Rectal smooth muscle tissue (tissue), 1 donor: ENCODE results near the gene CYP26B1.

Experiments
- H3K27ac ChIP-seq: one replicate; pipeline ENCODE4 v1.7.0; 2013; ENCODE audit warnings: low read depth, low read length, inconsistent platforms
- H3K27me3 ChIP-seq: one replicate; pipeline ENCODE4 v1.7.0; 2013; ENCODE audit warnings: low read length; ENCODE audit not compliant: control insufficient read depth, insufficient read depth
- H3K36me3 ChIP-seq: one replicate; pipeline ENCODE4 v1.7.0; 2013; ENCODE audit warnings: low read length; ENCODE audit not compliant: control insufficient read depth, insufficient read depth
- H3K4me1 ChIP-seq: one replicate; pipeline ENCODE4 v1.7.0; 2013; ENCODE audit warnings: low read length; ENCODE audit not compliant: control insufficient read depth, insufficient read depth
- H3K4me3 ChIP-seq: one replicate; pipeline ENCODE4 v1.7.0; 2013; ENCODE audit warnings: low read length
- H3K9ac ChIP-seq: one replicate; pipeline ENCODE4 v1.7.0; 2013; ENCODE audit warnings: low read length

CYP26B1 gene

GRCh38 chr2:72144274-72144631, 3.4 kb downstream of the CYP26B1 start:
- Histone ChIP-seq H3K4me3 (peak overlapping the region; percentile 52), H3K4me1 (peaks cover 8% of the 10 kb centered on the region), H3K9ac (no peak overlapping the region)

GRCh38 chr2:72143441-72144273, 4.0 kb downstream of the CYP26B1 start:
- peaks cover 28% of the 10 kb centered on the region for H3K27me3 ChIP-seq
- peaks cover 6% of the 10 kb centered on the region for H3K4me1 ChIP-seq
- H3K9ac ChIP-seq, result no peak overlapping the region
- peak overlapping the region; percentile 37 for H3K4me3 ChIP-seq
- H3K36me3 ChIP-seq, result no peaks in the 10 kb centered on the region
- H3K27ac ChIP-seq, result no peak overlapping the region

More at GRCh38 chr2:72144274-72144631, 3.4 kb downstream of the CYP26B1 start:
- peaks cover 31% of the 10 kb centered on the region for H3K27me3 ChIP-seq
- no peak overlapping the region for H3K27ac ChIP-seq
- H3K36me3 ChIP-seq, result no peaks in the 10 kb centered on the region

- Histone ChIP-seq H3K4me1 (peaks cover 6% of the 10 kb centered on the region), H3K9ac (no peak overlapping the region), H3K27me3 (peaks cover 25% of the 10 kb centered on the region), H3K4me3 (peak overlapping the region; percentile 55), H3K27ac (no peak overlapping the region), H3K36me3 (no peaks in the 10 kb centered on the region)
Observed at GRCh38 chr2:72142570-72143440, 4.9 kb downstream of the CYP26B1 start.

- Histone ChIP-seq H3K4me3 (no peak overlapping the region), H3K36me3 (no peaks in the 10 kb centered on the region), H3K9ac (no peak overlapping the region), H3K27ac (no peak overlapping the region), H3K27me3 (peaks cover 18% of the 10 kb centered on the region), H3K4me1 (peaks cover 6% of the 10 kb centered on the region)
Observed at GRCh38 chr2:72141881-72142451, 5.7 kb downstream of the CYP26B1 start.

- no peak overlapping the region for H3K4me3 ChIP-seq
- no peak overlapping the region for H3K9ac ChIP-seq
- H3K27me3 ChIP-seq, result peaks cover 11% of the 10 kb centered on the region
- H3K36me3 ChIP-seq, result no peaks in the 10 kb centered on the region
- peaks cover 6% of the 10 kb centered on the region for H3K4me1 ChIP-seq
- H3K27ac ChIP-seq, result no peak overlapping the region
Observed at GRCh38 chr2:72141032-72141645, 6.5 kb downstream of the CYP26B1 start.

GRCh38 chr2:72140621-72140960, 7.1 kb downstream of the CYP26B1 start:
- Histone ChIP-seq H3K27me3 (peaks cover 6% of the 10 kb centered on the region), H3K4me1 (peaks cover 3% of the 10 kb centered on the region), H3K4me3 (no peak overlapping the region), H3K36me3 (no peaks in the 10 kb centered on the region), H3K9ac (no peak overlapping the region), H3K27ac (no peak overlapping the region)

GRCh38 chr2:72139874-72140620, 7.6 kb downstream of the CYP26B1 start:
- H3K36me3 ChIP-seq, result no peaks in the 10 kb centered on the region
- H3K4me1 ChIP-seq, result peaks cover 3% of the 10 kb centered on the region
- H3K27ac ChIP-seq, result no peak overlapping the region
- H3K27me3 ChIP-seq, result peaks cover 3% of the 10 kb centered on the region
- no peak overlapping the region for H3K4me3 ChIP-seq
- no peak overlapping the region for H3K9ac ChIP-seq

- Histone ChIP-seq H3K4me1 (peaks cover 3% of the 10 kb centered on the region), H3K9ac (no peak overlapping the region), H3K4me3 (no peak overlapping the region), H3K36me3 (no peaks in the 10 kb centered on the region), H3K27me3 (peaks cover 3% of the 10 kb centered on the region), H3K27ac (no peak overlapping the region)
Observed at GRCh38 chr2:72139471-72139873, 8.2 kb downstream of the CYP26B1 start.

- peaks cover 3% of the 10 kb centered on the region for H3K27me3 ChIP-seq
- no peak overlapping the region for H3K27ac ChIP-seq
- no peaks in the 10 kb centered on the region for H3K36me3 ChIP-seq
- H3K4me3 ChIP-seq, result no peak overlapping the region
- no peak overlapping the region for H3K9ac ChIP-seq
- H3K4me1 ChIP-seq, result peaks cover 3% of the 10 kb centered on the region
Observed at GRCh38 chr2:72138921-72139381, 8.7 kb downstream of the CYP26B1 start.

- Histone ChIP-seq H3K9ac (no peak overlapping the region), H3K27me3 (peaks cover 3% of the 10 kb centered on the region), H3K4me1 (peaks cover 3% of the 10 kb centered on the region), H3K4me3 (no peak overlapping the region), H3K36me3 (no peaks in the 10 kb centered on the region), H3K27ac (no peak overlapping the region)
Observed at GRCh38 chr2:72138011-72138881, 9.4 kb downstream of the CYP26B1 start.

- Histone ChIP-seq H3K4me3 (no peak overlapping the region), H3K27ac (no peak overlapping the region)
Observed at GRCh38 chr2:72137498-72138010, 10.1 kb downstream of the CYP26B1 start.

More at GRCh38 chr2:72137498-72138010, 10.1 kb downstream of the CYP26B1 start:
- H3K27me3 ChIP-seq, result peaks cover under 1% of the 10 kb centered on the region
- H3K4me1 ChIP-seq, result no peaks in the 10 kb centered on the region
- no peak overlapping the region for H3K9ac ChIP-seq
- H3K36me3 ChIP-seq, result no peaks in the 10 kb centered on the region
